GM23338 (cell line): ENCODE measurements around the gene USP17L13. TPM values are rescaled to one million over a fixed set of nuclear protein-coding genes. Genes with fewer than 3 reads are reported as not detected.
A peak's percentile ranks its signal among the peaks of the same experiment; 100 is the strongest.
"Not testable (repeated sequence)": the region's sequence is repeated elsewhere in the genome, so short reads cannot be mapped to it uniquely, and the experiment has no call there.

Experiments
- ATAC-seq: fragments of 200-7000 bp; cut with Tn5 transposase; 3 replicates; pipeline ENCODE4 v1.9.1; 2020
- DNase-seq: peaks from one replicate; pipeline ENCODE4 v3.0.0-alpha.2; 2015; ENCODE audit warnings: low spot score
- H2AFZ ChIP-seq: fragments of 200-600 bp; sonication (generic); 2 replicates; pipeline ENCODE4 v1.8.0; 2016; ENCODE audit warnings: antibody characterized with exemption, mild to moderate bottlenecking, moderate library complexity
- H3F3A ChIP-seq: fragments of 200-600 bp; sonication (generic); replicated peaks from 2 replicates; pipeline ENCODE4 v1.8.0; 2017; ENCODE audit warnings: antibody characterized with exemption, mixed run types, low read depth
- H3K27ac ChIP-seq: fragments of 200-600 bp; sonication (generic); 2 replicates; pipeline ENCODE4 v1.6.1; 2016; ENCODE audit warnings: low read depth
- H3K27me3 ChIP-seq: fragments of 200-600 bp; sonication (generic); 2 replicates; pipeline ENCODE4 v1.8.0; 2016; ENCODE audit warnings: mild to moderate bottlenecking, mixed run types, moderate library complexity; ENCODE audit not compliant: insufficient read depth
- H3K36me3 ChIP-seq: fragments of 200-600 bp; sonication (generic); 2 replicates; pipeline ENCODE4 v1.8.0; 2016; ENCODE audit warnings: mild to moderate bottlenecking; ENCODE audit not compliant: insufficient read depth
- H3K4me1 ChIP-seq: fragments of 200-600 bp; sonication (generic); 2 replicates; pipeline ENCODE4 v1.8.0; 2016; ENCODE audit warnings: mild to moderate bottlenecking, moderate library complexity; ENCODE audit not compliant: insufficient read depth
- H3K4me2 ChIP-seq: fragments of 200-600 bp; sonication (generic); 2 replicates; pipeline ENCODE4 v1.7.1; 2017; ENCODE audit warnings: mixed run types
- H3K4me3 ChIP-seq: fragments of 200-600 bp; sonication (generic); 2 replicates; pipeline ENCODE4 v1.6.1; 2016; ENCODE audit warnings: mixed run types
- H3K79me2 ChIP-seq: fragments of 200-600 bp; sonication (generic); replicated peaks from 2 replicates; pipeline ENCODE4 v1.8.0; 2017; ENCODE audit warnings: mild to moderate bottlenecking; ENCODE audit not compliant: insufficient read depth
- H3K9me2 ChIP-seq: fragments of 200-600 bp; sonication (generic); 2 replicates; pipeline ENCODE4 v1.8.0; 2017; ENCODE audit not compliant: insufficient read depth
- H4K20me1 ChIP-seq: fragments of 200-600 bp; sonication (generic); replicated peaks from 2 replicates; pipeline ENCODE4 v1.8.0; 2017; ENCODE audit warnings: mild to moderate bottlenecking; ENCODE audit not compliant: insufficient read depth
- H3K27ac Mint-ChIP-seq: 2 replicates; pipeline ENCODE4 v1.8.0; 2020; ENCODE audit warnings: inconsistent platforms, mild to moderate bottlenecking, moderate library complexity, mixed read lengths
- H3K27me3 Mint-ChIP-seq: 3 replicates; pipeline ENCODE4 v1.8.0; 2022; ENCODE audit warnings: low read depth, mild to moderate bottlenecking, moderate library complexity, mixed read lengths, inconsistent platforms; ENCODE audit not compliant: insufficient read depth, poor library complexity
- H3K36me3 Mint-ChIP-seq: 3 replicates; pipeline ENCODE4 v1.8.0; 2021; ENCODE audit warnings: low read depth, mild to moderate bottlenecking, inconsistent platforms, moderate library complexity, mixed read lengths
- H3K4me1 Mint-ChIP-seq: 3 replicates; pipeline ENCODE4 v1.8.0; 2020; ENCODE audit warnings: mild to moderate bottlenecking, inconsistent platforms, mixed read lengths
- H3K4me3 Mint-ChIP-seq: 3 replicates; pipeline ENCODE4 v1.8.0; 2021; ENCODE audit warnings: moderate library complexity, mild to moderate bottlenecking, inconsistent platforms, mixed read lengths
- H3K9me3 Mint-ChIP-seq: 3 replicates; pipeline ENCODE4 v1.8.0; 2020; ENCODE audit warnings: moderate library complexity, mild to moderate bottlenecking, inconsistent platforms, mixed read lengths
- polyA plus RNA-seq: library from polyadenylated mRNA; unstranded; fragments of >200 nt; fragmentation: Nextera tagmentation; extraction: Ambion mirVana; gene quantifications from 2 replicates; pipeline ENCODE4 v1.2.1, GENCODE V29; 2016
- total RNA-seq: library from RNA; depleted of rRNA; stranded (reverse); fragments of >200 nt; shearing (Covaris generic); gene quantifications from 2 replicates; pipeline ENCODE4 v1.2.3, GENCODE V29; 2014
- TF ChIP-seq, protein P1 (sequence below), 2 experiments: fragments of 200-600 bp in 1 of 2; sonication (generic) in 1 of 2; conservative IDR thresholded peaks; 2 replicates each; pipeline versions ENCODE4 v1.5.1 to v1.6.1; 2016 to 2017; ENCODE audit warnings: antibody characterized with exemption in 2 of 2, low read depth in 2 of 2, mild to moderate bottlenecking in 2 of 2, moderate library complexity in 1 of 2

USP17L13 gene
- total and polyA plus RNA-seq, 2 experiments from 2014 or later, result not detected

- not testable (repeated sequence) for H3K36me3 Mint-ChIP-seq, H3K4me3 Mint-ChIP-seq, H2AFZ ChIP-seq, H3K9me2 ChIP-seq, H3K27me3 ChIP-seq, H3K27me3 Mint-ChIP-seq, H4K20me1 ChIP-seq, H3K27ac Mint-ChIP-seq, H3K79me2 ChIP-seq, H3K36me3 ChIP-seq, H3K27ac ChIP-seq, H3F3A ChIP-seq, H3K4me1 ChIP-seq, H3K9me3 Mint-ChIP-seq, H3K4me2 ChIP-seq, DNase-seq, H3K4me1 Mint-ChIP-seq, ATAC-seq, H3K4me3 ChIP-seq
- TF ChIP-seq, protein P1, sequence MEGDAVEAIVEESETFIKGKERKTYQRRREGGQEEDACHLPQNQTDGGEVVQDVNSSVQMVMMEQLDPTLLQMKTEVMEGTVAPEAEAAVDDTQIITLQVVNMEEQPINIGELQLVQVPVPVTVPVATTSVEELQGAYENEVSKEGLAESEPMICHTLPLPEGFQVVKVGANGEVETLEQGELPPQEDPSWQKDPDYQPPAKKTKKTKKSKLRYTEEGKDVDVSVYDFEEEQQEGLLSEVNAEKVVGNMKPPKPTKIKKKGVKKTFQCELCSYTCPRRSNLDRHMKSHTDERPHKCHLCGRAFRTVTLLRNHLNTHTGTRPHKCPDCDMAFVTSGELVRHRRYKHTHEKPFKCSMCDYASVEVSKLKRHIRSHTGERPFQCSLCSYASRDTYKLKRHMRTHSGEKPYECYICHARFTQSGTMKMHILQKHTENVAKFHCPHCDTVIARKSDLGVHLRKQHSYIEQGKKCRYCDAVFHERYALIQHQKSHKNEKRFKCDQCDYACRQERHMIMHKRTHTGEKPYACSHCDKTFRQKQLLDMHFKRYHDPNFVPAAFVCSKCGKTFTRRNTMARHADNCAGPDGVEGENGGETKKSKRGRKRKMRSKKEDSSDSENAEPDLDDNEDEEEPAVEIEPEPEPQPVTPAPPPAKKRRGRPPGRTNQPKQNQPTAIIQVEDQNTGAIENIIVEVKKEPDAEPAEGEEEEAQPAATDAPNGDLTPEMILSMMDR (conservative IDR thresholded peaks at IDR 0.05; ENCODE audit: low read depth in 2 of 2), result 0 out of 4 replicates have a peak, but pooled peaks of 1 of the 2 experiments have one; percentile 4
These were observed 5.6 kb downstream of the USP17L13 start for GRCh38 chr4:9230249-9230648.

- H3K27me3 Mint-ChIP-seq, H3F3A ChIP-seq, H2AFZ ChIP-seq, H3K4me1 ChIP-seq, H3K4me3 ChIP-seq, DNase-seq, ATAC-seq, H3K27me3 ChIP-seq, H3K79me2 ChIP-seq, H3K36me3 ChIP-seq, H3K36me3 Mint-ChIP-seq, H3K4me2 ChIP-seq, H3K9me2 ChIP-seq, H3K27ac Mint-ChIP-seq, H3K27ac ChIP-seq, H3K4me1 Mint-ChIP-seq, H4K20me1 ChIP-seq, H3K4me3 Mint-ChIP-seq, H3K9me3 Mint-ChIP-seq: not testable (repeated sequence)
These were observed 9.4 kb downstream of the USP17L13 start, which contains the start of gene USP17L15 for GRCh38 chr4:9234085-9234484. TSS of gene USP17L15 (plus strand) at chr4:9234385. CDS start at chr4:9234385, 0 bp downstream.

DNA sequence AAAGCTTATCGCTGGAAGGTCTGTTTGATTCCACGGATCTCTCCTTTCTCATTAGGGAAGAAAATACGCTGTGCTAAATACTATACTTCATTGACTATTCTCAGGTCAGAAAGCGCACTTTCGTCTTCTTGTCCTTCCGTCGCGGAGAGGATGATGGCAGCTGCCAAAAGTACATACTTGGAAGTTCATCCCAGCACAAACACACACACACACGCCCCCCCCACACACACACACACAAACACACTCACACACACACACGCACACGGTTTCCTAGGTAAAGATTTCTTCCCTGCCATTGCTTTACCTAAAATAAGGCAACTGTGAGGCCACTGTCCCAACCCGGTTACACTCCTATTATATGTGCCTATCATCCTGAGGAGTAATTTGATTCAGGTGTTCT, 13.8 kb downstream of the USP17L13 start:
- H3K9me3 Mint-ChIP-seq, H3K4me1 Mint-ChIP-seq, H3K9me2 ChIP-seq, H3K27me3 ChIP-seq, H3F3A ChIP-seq, H3K27ac ChIP-seq, H3K36me3 Mint-ChIP-seq, H2AFZ ChIP-seq, H3K27me3 Mint-ChIP-seq, ATAC-seq, H3K4me3 ChIP-seq, H3K79me2 ChIP-seq, H3K27ac Mint-ChIP-seq, H4K20me1 ChIP-seq, H3K4me1 ChIP-seq, H3K36me3 ChIP-seq, H3K4me3 Mint-ChIP-seq, H3K4me2 ChIP-seq: not testable (repeated sequence)
- DNase-seq, result peak; percentile 0

DNA sequence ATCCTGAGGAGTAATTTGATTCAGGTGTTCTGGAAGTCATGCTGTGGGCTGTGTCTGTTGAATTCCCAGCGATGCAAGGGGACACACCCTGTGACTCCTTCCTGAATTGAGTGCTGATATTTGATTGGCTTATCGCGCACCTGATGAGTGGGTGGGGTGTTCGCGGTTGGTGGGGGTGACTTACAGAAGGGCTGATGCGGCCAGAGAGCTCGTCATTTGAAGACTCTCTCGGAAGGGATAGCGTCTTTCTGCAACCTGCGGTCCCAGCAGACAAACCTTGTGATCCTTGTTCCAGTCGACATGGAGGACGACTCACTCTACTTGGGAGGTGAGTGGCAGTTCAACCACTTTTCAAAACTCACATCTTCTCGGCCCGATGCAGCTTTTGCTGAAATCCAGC, 18.9 kb downstream of the USP17L13 start, which contains the start of gene USP17L17:
TSS of gene USP17L17 (plus strand) at position 301 of the 400 bp plus-strand sequence. CDS start at position 301, 0 bp downstream.
- H4K20me1 ChIP-seq, ATAC-seq, H3K27ac Mint-ChIP-seq, H3K4me1 Mint-ChIP-seq, H3K4me3 ChIP-seq, H3K27me3 ChIP-seq, H3F3A ChIP-seq, H3K9me3 Mint-ChIP-seq, DNase-seq, H3K4me2 ChIP-seq, H3K27me3 Mint-ChIP-seq, H3K9me2 ChIP-seq, H3K36me3 Mint-ChIP-seq, H3K27ac ChIP-seq, H3K79me2 ChIP-seq, H3K4me3 Mint-ChIP-seq, H3K36me3 ChIP-seq, H2AFZ ChIP-seq, H3K4me1 ChIP-seq: not testable (repeated sequence)

GRCh38 chr4:9247953-9248680, 23.4 kb downstream of the USP17L13 start, which contains the start of gene USP17L18:
TSS of gene USP17L18 (plus strand) at chr4:9248630. CDS start at chr4:9248630, 0 bp downstream.
- H3K9me2 ChIP-seq, H3K9me3 Mint-ChIP-seq: not testable (repeated sequence)

GRCh38 chr4:9253078-9253477, 28.4 kb downstream of the USP17L13 start, which contains the start of gene USP17L19:
TSS of gene USP17L19 (plus strand) at chr4:9253378. CDS start at chr4:9253378, 0 bp downstream.
- not testable (repeated sequence) for H3F3A ChIP-seq, H3K4me1 ChIP-seq, H3K4me1 Mint-ChIP-seq, H3K27me3 Mint-ChIP-seq, H3K4me3 ChIP-seq, H2AFZ ChIP-seq, H3K9me3 Mint-ChIP-seq, DNase-seq, H3K79me2 ChIP-seq, H3K27ac Mint-ChIP-seq, H3K4me3 Mint-ChIP-seq, H3K4me2 ChIP-seq, H3K9me2 ChIP-seq, H3K27ac ChIP-seq, H4K20me1 ChIP-seq, H3K36me3 ChIP-seq, ATAC-seq, H3K36me3 Mint-ChIP-seq, H3K27me3 ChIP-seq

More at GRCh38 chr4:9247953-9248680, 23.4 kb downstream of the USP17L13 start, which contains the start of gene USP17L18:
- DNase-seq, result peak; percentile 0
- H3K4me1 Mint-ChIP-seq, H3K4me1 ChIP-seq, H3K36me3 Mint-ChIP-seq, H3K79me2 ChIP-seq, H3K27me3 ChIP-seq, H3K27ac ChIP-seq, H3K4me3 Mint-ChIP-seq, ATAC-seq, H4K20me1 ChIP-seq, H3K4me3 ChIP-seq, H3K27ac Mint-ChIP-seq, H3K36me3 ChIP-seq, H3F3A ChIP-seq, H2AFZ ChIP-seq, H3K4me2 ChIP-seq, H3K27me3 Mint-ChIP-seq: not testable (repeated sequence)
